Measurements from ENCODE around the gene PLXNA4.

- TF ChIP-seq CTCF (IDR thresholded peaks at IDR 0.05) (no peak), POLR2AphosphoS5 (IDR thresholded peaks at IDR 0.05) (no peak)
Observed at GRCh38 chr7:132295175-132295574, 281.1 kb downstream of the PLXNA4 start.

Measured in stomach (tissue), 4 donors.